ENCODE data around the gene RCOR1. TPM values are rescaled to one million over a fixed set of nuclear protein-coding genes. Genes with fewer than 3 reads are reported as not detected.
"Not testable (repeated sequence)": the region's sequence is repeated elsewhere in the genome, so short reads cannot be mapped to it uniquely, and the experiment has no call there.

RCOR1 gene
- polyA plus RNA-seq, 3 donors = 32.7 to 39.0 (median 33.7) TPM

- no peak for DNase-seq
Observed at GRCh38 chr14:102622262-102622885, 29.9 kb downstream of the RCOR1 start.

GRCh38 chr14:102624666-102625065 is 32.2 kb downstream of the RCOR1 start:
- no peak for DNase-seq

- no peak for DNase-seq
Observed at GRCh38 chr14:102625564-102626296, 33.3 kb downstream of the RCOR1 start.

- DNase-seq = no peak
Observed at GRCh38 chr14:102626530-102626929, 34.1 kb downstream of the RCOR1 start.

- no peak for DNase-seq
Observed at GRCh38 chr14:102629011-102629444, 36.6 kb downstream of the RCOR1 start.

GRCh38 chr14:102629808-102630350 is 37.4 kb downstream of the RCOR1 start:
- no peak for DNase-seq

GRCh38 chr14:102630405-102630804 is 38.0 kb downstream of the RCOR1 start:
- no peak for DNase-seq

GRCh38 chr14:102630881-102631280 is 38.4 kb downstream of the RCOR1 start:
- no peak for DNase-seq

GRCh38 chr14:102633906-102634595 is 41.6 kb downstream of the RCOR1 start:
- DNase-seq = no peak

- DNase-seq = not testable (repeated sequence)
Observed at GRCh38 chr14:102639611-102640010, 47.2 kb downstream of the RCOR1 start.

- DNase-seq = no peak
Observed at GRCh38 chr14:102644523-102644922, 52.1 kb downstream of the RCOR1 start.

GRCh38 chr14:102645746-102646440 is 53.4 kb downstream of the RCOR1 start:
- no peak for DNase-seq

- no peak for DNase-seq
Observed at GRCh38 chr14:102646615-102647014, 54.2 kb downstream of the RCOR1 start.

- no peak for DNase-seq
Observed at GRCh38 chr14:102652194-102652593, 59.7 kb downstream of the RCOR1 start.

- DNase-seq = no peak
Observed at GRCh38 chr14:102654298-102654697, 61.8 kb downstream of the RCOR1 start.

- no peak for DNase-seq
Observed at GRCh38 chr14:102655137-102655536, 62.7 kb downstream of the RCOR1 start.

GRCh38 chr14:102659797-102660196 is 67.3 kb downstream of the RCOR1 start:
- DNase-seq = no peak

GRCh38 chr14:102661614-102662013 is 69.2 kb downstream of the RCOR1 start:
- DNase-seq = no peak

- DNase-seq = no peak
Observed at GRCh38 chr14:102662636-102663430, 70.4 kb downstream of the RCOR1 start.

GRCh38 chr14:102663440-102663839 is 71.0 kb downstream of the RCOR1 start:
- DNase-seq = no peak

GRCh38 chr14:102665621-102666020 is 73.2 kb downstream of the RCOR1 start:
- DNase-seq = no peak

Measured in renal pelvis (tissue), 4 donors.